ENCODE data around the gene KRTAP23-1. TPM values are rescaled to one million over a fixed set of nuclear protein-coding genes. Genes with fewer than 3 reads are reported as not detected.

Gene KRTAP23-1
- total RNA-seq, 4 donors from 2014 or later: not detected

DNA sequence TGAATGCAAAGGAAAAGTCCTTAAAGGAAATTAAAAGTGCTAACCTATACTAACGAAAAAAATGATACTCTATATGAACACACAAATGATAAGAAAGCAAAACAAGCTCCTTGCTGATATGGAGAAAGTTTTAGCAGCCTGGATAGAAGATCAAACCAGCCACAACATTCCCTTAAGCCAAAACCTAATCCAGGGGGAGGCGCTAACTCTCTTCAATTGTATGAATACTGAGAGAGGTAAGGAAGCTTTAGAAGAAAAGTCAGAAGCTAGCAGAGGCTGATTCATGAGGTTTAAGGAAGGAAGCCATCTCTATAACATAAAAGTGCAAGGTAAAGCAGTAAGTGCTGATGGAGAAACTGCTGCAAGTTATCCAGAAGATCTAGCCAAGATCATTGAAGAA, 3.4 kb downstream of the KRTAP23-1 start:
- H3K9me3 ChIP-seq: no peaks in the 10 kb centered on the region
- no peak for ATAC-seq
- H3K36me3 ChIP-seq: no peaks in the 10 kb centered on the region
- intact Hi-C loops (cut with DNase I; ENCODE audit: low total_unique reads) (loop anchor here (10.0 kb wide), 1 partner anchor 390 kb away; no protein-coding TSS in a partner anchor), in situ Hi-C loops (cut with MboI; ENCODE audit: low sequenced_read_pairs in 4 of 4) (loop anchor here in 2 of 4 donors (25.0 kb wide), 1 partner anchor 742 kb away; no protein-coding TSS in a partner anchor)
- TF ChIP-seq POLR2A (IDR thresholded peaks at IDR 0.05): no peak
- TF ChIP-seq, protein P1, sequence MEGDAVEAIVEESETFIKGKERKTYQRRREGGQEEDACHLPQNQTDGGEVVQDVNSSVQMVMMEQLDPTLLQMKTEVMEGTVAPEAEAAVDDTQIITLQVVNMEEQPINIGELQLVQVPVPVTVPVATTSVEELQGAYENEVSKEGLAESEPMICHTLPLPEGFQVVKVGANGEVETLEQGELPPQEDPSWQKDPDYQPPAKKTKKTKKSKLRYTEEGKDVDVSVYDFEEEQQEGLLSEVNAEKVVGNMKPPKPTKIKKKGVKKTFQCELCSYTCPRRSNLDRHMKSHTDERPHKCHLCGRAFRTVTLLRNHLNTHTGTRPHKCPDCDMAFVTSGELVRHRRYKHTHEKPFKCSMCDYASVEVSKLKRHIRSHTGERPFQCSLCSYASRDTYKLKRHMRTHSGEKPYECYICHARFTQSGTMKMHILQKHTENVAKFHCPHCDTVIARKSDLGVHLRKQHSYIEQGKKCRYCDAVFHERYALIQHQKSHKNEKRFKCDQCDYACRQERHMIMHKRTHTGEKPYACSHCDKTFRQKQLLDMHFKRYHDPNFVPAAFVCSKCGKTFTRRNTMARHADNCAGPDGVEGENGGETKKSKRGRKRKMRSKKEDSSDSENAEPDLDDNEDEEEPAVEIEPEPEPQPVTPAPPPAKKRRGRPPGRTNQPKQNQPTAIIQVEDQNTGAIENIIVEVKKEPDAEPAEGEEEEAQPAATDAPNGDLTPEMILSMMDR (IDR thresholded peaks at IDR 0.05 in 4 of 5, conservative IDR thresholded peaks at IDR 0.05 in 1 of 5): no peak
- H3K27me3 ChIP-seq: no peaks in the 10 kb centered on the region
- no peak for DNase-seq
- no peak overlapping the region for H3K4me3 ChIP-seq
- H3K4me1 ChIP-seq: no peaks in the 10 kb centered on the region
- H3K27ac ChIP-seq: no peak overlapping the region

DNA sequence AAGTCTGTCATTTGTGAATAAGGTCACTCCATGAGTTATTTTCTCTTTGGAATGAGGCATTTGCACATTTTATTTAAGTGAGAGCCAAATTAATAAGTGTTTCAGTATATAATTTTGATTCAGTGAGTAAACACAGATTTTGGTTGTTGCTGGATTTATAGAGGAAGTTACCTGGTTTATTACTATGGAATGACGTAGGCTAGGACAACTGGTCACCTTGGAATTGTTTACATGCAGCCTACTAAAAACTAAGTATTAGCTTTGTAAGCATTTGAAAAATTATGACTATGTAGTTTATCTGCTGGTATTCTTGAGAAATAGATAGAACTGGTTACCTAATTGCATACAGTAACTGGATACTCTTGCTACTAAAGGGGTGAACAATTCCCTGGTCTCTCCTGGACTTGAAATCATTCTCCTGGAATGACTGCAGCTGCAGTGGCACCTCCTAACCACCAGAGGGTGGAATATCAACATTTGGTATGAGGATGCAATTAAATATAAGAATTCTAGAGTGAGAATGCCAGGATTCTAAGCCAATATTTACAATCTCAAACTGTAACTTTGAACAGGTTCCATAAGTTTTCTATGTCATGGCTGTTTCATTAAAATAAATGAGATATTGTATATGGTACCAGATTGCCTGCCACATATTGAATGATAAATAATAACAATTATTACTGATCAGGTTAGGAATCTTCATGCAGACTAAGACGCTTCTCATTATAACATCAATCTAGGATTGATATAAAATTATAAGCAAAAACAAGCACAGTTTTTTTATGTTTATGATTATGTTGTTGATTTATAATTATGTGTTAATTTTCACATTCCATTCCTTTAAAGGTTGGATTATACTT, 7.5 kb downstream of the KRTAP23-1 start:
- no peak for TF ChIP-seq POLR2A (IDR thresholded peaks at IDR 0.05)
- TF ChIP-seq, protein P1 (IDR thresholded peaks at IDR 0.05 in 4 of 5, conservative IDR thresholded peaks at IDR 0.05 in 1 of 5): peak in 4 of 5 experiments; percentile 33 to 50 (median 38)
- ATAC-seq: no peak
- in situ Hi-C loops (cut with MboI; ENCODE audit: low sequenced_read_pairs in 4 of 4): loop anchor here in 2 of 4 donors (25.0 kb wide), 1 partner anchor 746 kb away; no protein-coding TSS in a partner anchor
- Histone ChIP-seq H3K4me3 (no peak overlapping the region), H3K27me3 (no peaks in the 10 kb centered on the region), H3K27ac (no peak overlapping the region), H3K9me3 (no peaks in the 10 kb centered on the region), H3K36me3 (no peaks in the 10 kb centered on the region), H3K4me1 (no peaks in the 10 kb centered on the region)
- intact Hi-C loops (cut with DNase I; ENCODE audit: low total_unique reads): loop anchor here (10.0 kb wide), 1 partner anchor 394 kb away; no protein-coding TSS in a partner anchor
- DNase-seq: no peak

DNA sequence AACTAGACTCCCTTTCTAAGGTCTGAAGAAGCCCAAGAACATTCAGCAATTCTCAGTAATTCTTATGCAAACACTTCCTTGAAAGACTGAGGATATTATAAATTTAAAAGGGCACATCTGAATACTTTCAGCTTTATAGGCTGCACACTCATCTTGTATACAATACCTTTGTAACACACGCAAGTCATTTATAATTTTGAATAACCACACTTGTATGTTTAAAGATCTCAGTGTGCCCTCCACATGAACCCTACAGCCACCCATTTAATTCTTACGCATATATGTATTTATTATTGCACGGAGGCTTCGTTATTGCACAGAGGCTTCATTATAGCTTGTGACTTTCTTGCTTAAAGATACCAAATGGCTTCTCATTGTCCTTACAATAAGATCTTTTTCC, 9.7 kb downstream of the KRTAP23-1 start:
- intact Hi-C loops (cut with DNase I; ENCODE audit: low total_unique reads) (no loop called here), in situ Hi-C loops (cut with MboI; ENCODE audit: low sequenced_read_pairs in 4 of 4) (loop anchor here in 2 of 4 donors (25.0 kb wide), 1 partner anchor 749 kb away; no protein-coding TSS in a partner anchor)
- no peaks in the 10 kb centered on the region for H3K27me3 ChIP-seq
- ATAC-seq: no peak
- no peaks in the 10 kb centered on the region for H3K4me1 ChIP-seq
- no peaks in the 10 kb centered on the region for H3K9me3 ChIP-seq
- TF ChIP-seq, protein P1 (IDR thresholded peaks at IDR 0.05 in 4 of 5, conservative IDR thresholded peaks at IDR 0.05 in 1 of 5): no peak
- TF ChIP-seq POLR2A (IDR thresholded peaks at IDR 0.05): no peak
- no peaks in the 10 kb centered on the region for H3K36me3 ChIP-seq
- no peak overlapping the region for H3K4me3 ChIP-seq
- no peak overlapping the region for H3K27ac ChIP-seq
- DNase-seq: no peak

DNA sequence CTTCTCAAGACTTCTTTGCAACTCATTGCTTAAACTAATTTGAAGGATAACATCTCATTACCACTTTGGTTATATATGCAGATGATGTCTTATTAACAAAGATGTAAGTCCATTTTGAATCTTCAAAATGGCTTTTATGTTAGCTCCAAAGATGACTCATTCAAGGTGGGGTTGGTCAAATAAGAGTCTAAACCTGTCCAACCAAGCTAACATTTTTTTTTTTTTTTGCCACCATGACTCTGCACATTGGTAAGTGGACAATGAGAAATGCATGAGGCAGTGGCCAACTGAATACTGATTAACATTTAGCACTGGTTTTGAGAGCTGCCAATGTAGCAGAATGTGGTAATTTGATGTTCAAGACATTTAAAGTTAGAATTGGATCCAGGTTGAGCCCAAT, 10.6 kb downstream of the KRTAP23-1 start:
- H3K4me3 ChIP-seq: no peak overlapping the region
- intact Hi-C loops (cut with DNase I; ENCODE audit: low total_unique reads): no loop called here
- no peak for TF ChIP-seq POLR2A (IDR thresholded peaks at IDR 0.05)
- TF ChIP-seq, protein P1 (IDR thresholded peaks at IDR 0.05 in 4 of 5, conservative IDR thresholded peaks at IDR 0.05 in 1 of 5): no peak

More for the DNA sequence above, 10.6 kb downstream of the KRTAP23-1 start:
- ATAC-seq (no peak), DNase-seq (no peak)
- Histone ChIP-seq H3K27me3 (no peaks in the 10 kb centered on the region), H3K36me3 (no peaks in the 10 kb centered on the region), H3K9me3 (no peaks in the 10 kb centered on the region), H3K27ac (no peak overlapping the region), H3K4me1 (no peaks in the 10 kb centered on the region)
- in situ Hi-C loops (cut with MboI; ENCODE audit: low sequenced_read_pairs in 4 of 4): loop anchor here in 2 of 4 donors (25.0 kb wide), 1 partner anchor 750 kb away; no protein-coding TSS in a partner anchor
